ENCODE measurements around the gene TRIM54. TPM values are rescaled to one million over a fixed set of nuclear protein-coding genes. Genes with fewer than 3 reads are reported as not detected.
"Not testable (repeated sequence)": the region's sequence is repeated elsewhere in the genome, so short reads cannot be mapped to it uniquely, and the experiment has no call there.

The TRIM54 gene
- total RNA-seq, 1 donor from 2014 or later: 285 TPM

GRCh38 chr2:27350106-27350693, 68.0 kb downstream of the TRIM54 start:
- Histone ChIP-seq H3K4me1 (peaks cover 20% of the 10 kb centered on the region), H3K36me3 (peaks cover 9% of the 10 kb centered on the region), H3K27me3 (ENCODE audit: low read depth) (no peaks in the 10 kb centered on the region), H3K27ac (replicated peaks) (no peak overlapping the region), H3K9me3 (replicated peaks) (no peaks in the 10 kb centered on the region), H3K4me3 (no peak overlapping the region)
- DNase-seq: no peak
- TF ChIP-seq CTCF (IDR thresholded peaks at IDR 0.05; ENCODE audit: borderline replicate concordance): no peak
- intact Hi-C loops (cut with micrococcal nuclease): no loop called here

GRCh38 chr2:27351802-27352598, 69.8 kb downstream of the TRIM54 start:
- no peak overlapping the region for H3K4me3 ChIP-seq
- peaks cover 9% of the 10 kb centered on the region for H3K36me3 ChIP-seq
- H3K27ac ChIP-seq (replicated peaks): no peak overlapping the region
- no peak for DNase-seq
- no peak for TF ChIP-seq CTCF (IDR thresholded peaks at IDR 0.05; ENCODE audit: borderline replicate concordance)
- H3K4me1 ChIP-seq: peaks cover 36% of the 10 kb centered on the region
- intact Hi-C loops (cut with micrococcal nuclease): no loop called here
- no peaks in the 10 kb centered on the region for H3K9me3 ChIP-seq (replicated peaks)
- no peaks in the 10 kb centered on the region for H3K27me3 ChIP-seq (ENCODE audit: low read depth)

GRCh38 chr2:27353386-27353761, 71.1 kb downstream of the TRIM54 start:
- intact Hi-C loops (cut with micrococcal nuclease); H3K27ac ChIP-seq (replicated peaks); H3K9me3 ChIP-seq (replicated peaks); H3K36me3 ChIP-seq; DNase-seq; H3K27me3 ChIP-seq (ENCODE audit: low read depth); H3K4me3 ChIP-seq: not testable (repeated sequence)
- peaks cover 50% of the 10 kb centered on the region for H3K4me1 ChIP-seq

- Histone ChIP-seq H3K27ac (replicated peaks) (no peak overlapping the region), H3K4me1 (peaks cover 51% of the 10 kb centered on the region), H3K27me3 (ENCODE audit: low read depth) (no peaks in the 10 kb centered on the region), H3K4me3 (no peak overlapping the region), H3K36me3 (peaks cover 9% of the 10 kb centered on the region), H3K9me3 (replicated peaks) (no peaks in the 10 kb centered on the region)
- no peak for DNase-seq
- intact Hi-C loops (cut with micrococcal nuclease): no loop called here
- no peak for TF ChIP-seq CTCF (IDR thresholded peaks at IDR 0.05; ENCODE audit: borderline replicate concordance)
Observed at GRCh38 chr2:27353762-27354596, 71.8 kb downstream of the TRIM54 start.

- no peak for TF ChIP-seq CTCF (IDR thresholded peaks at IDR 0.05; ENCODE audit: borderline replicate concordance)
- no peak for DNase-seq
Observed at GRCh38 chr2:27354597-27354927, 72.3 kb downstream of the TRIM54 start.

More at GRCh38 chr2:27354597-27354927, 72.3 kb downstream of the TRIM54 start:
- no peaks in the 10 kb centered on the region for H3K9me3 ChIP-seq (replicated peaks)
- H3K27ac ChIP-seq (replicated peaks): no peak overlapping the region
- intact Hi-C loops (cut with micrococcal nuclease): no loop called here
- no peak overlapping the region for H3K4me3 ChIP-seq
- peaks cover 7% of the 10 kb centered on the region for H3K36me3 ChIP-seq
- H3K27me3 ChIP-seq (ENCODE audit: low read depth): no peaks in the 10 kb centered on the region
- peaks cover 51% of the 10 kb centered on the region for H3K4me1 ChIP-seq

All from left ventricle myocardium inferior (tissue), 1 donor.